B cell (primary cell): ENCODE results near the gene FOXQ1. TPM values are rescaled to one million over a fixed set of nuclear protein-coding genes. Genes with fewer than 3 reads are reported as not detected.

Experiments
- ATAC-seq: fragments of 200-7000 bp; cut with Tn5 transposase; one replicate; pipeline ENCODE4 v1.10.0; 2021; ENCODE audit warnings: low read depth, mild to moderate bottlenecking, moderate number of reproducible peaks, moderate library complexity
- CTCF ChIA-PET: fragments of 350-600 bp; sonication (Branson Sonifier 250); formaldehyde crosslinking; loops from one replicate; lab custom pipeline; 2021; ENCODE audit warnings: antibody characterized with exemption, inconsistent platforms; lab: Charles Lee
- POLR2A ChIA-PET: fragments of 350-600 bp; sonication (Branson Sonifier 250); formaldehyde crosslinking; loops from one replicate; lab custom pipeline; 2021; ENCODE audit warnings: antibody characterized with exemption; lab: Charles Lee
- DNase-seq: peaks from one replicate; pipeline ENCODE4 v3.0.0; 2013
- H2AFZ ChIP-seq: 2 replicates; pipeline ENCODE4 v1.6.1; 2012; ENCODE audit warnings: mild to moderate bottlenecking, low read depth, low read length; ENCODE audit not compliant: insufficient read depth, poor library complexity, severe bottlenecking
- H3K27ac ChIP-seq, 2 donors: 1 replicate in 1 of 2; 2 replicates in 1 of 2; pipeline ENCODE4 v1.5.1; 2012 to 2013; ENCODE audit warnings: low read length in 2 of 2, mild to moderate bottlenecking in 2 of 2, moderate library complexity in 1 of 2
- H3K27me3 ChIP-seq, 4 experiments: fragments of 200-600 bp in 1 of 4; sonication (generic) in 1 of 4; replicated peaks in 1 of 4; 1 replicate in 2 of 4; 2 replicates in 2 of 4; pipeline versions ENCODE4 v1.6.1 to v1.7.0; 2013 to 2016; ENCODE audit warnings: low read length in 3 of 4, mild to moderate bottlenecking in 2 of 4, mixed read lengths in 1 of 4, moderate library complexity in 1 of 4; ENCODE audit not compliant: insufficient read depth in 4 of 4, control insufficient read depth in 3 of 4; ENCODE audit errors: control extremely low read depth in 1 of 4
- H3K36me3 ChIP-seq, 2 experiments: replicated peaks in 1 of 2; 1 replicate in 1 of 2; 2 replicates in 1 of 2; pipeline versions ENCODE4 v1.6.1 to v1.7.1; 2013; ENCODE audit warnings: low read length in 1 of 2; ENCODE audit not compliant: insufficient read depth in 2 of 2, control insufficient read depth in 1 of 2; ENCODE audit errors: control extremely low read depth in 1 of 2, extremely low read depth in 1 of 2
- H3K4me1 ChIP-seq, 2 donors: fragments of 200-600 bp in 1 of 2; sonication (generic) in 1 of 2; 1 replicate in 1 of 2; 2 replicates in 1 of 2; pipeline versions ENCODE4 v1.5.1 to v1.6.1; 2013 to 2017; ENCODE audit warnings: low read length in 2 of 2; ENCODE audit not compliant: control insufficient read depth in 2 of 2, insufficient read depth in 2 of 2
- H3K4me2 ChIP-seq: replicated peaks from 2 replicates; pipeline ENCODE3; 2012; ENCODE audit warnings: mild to moderate bottlenecking, low read depth, low read length; ENCODE audit not compliant: poor library complexity, severe bottlenecking
- H3K4me3 ChIP-seq, 5 experiments: fragments of 200-600 bp in 1 of 5; sonication (generic) in 1 of 5; 1 replicate in 3 of 5; 2 replicates in 2 of 5; pipeline versions ENCODE4 v1.5.1 to v1.7.0; 2011 to 2016; ENCODE audit warnings: low read length in 4 of 5, mild to moderate bottlenecking in 4 of 5, low read depth in 2 of 5, control low read depth in 1 of 5, moderate library complexity in 1 of 5; ENCODE audit not compliant: insufficient read depth in 1 of 5; ENCODE audit errors: control extremely low read depth in 1 of 5, extremely low read depth in 1 of 5
- H3K79me2 ChIP-seq: fragments of 200-600 bp; sonication (generic); one replicate; pipeline ENCODE4 v1.6.0; 2016; ENCODE audit warnings: low read length; ENCODE audit not compliant: control insufficient read depth, insufficient read depth
- H3K9ac ChIP-seq: fragments of 200-600 bp; sonication (generic); 2 replicates; pipeline ENCODE4 v1.6.1; 2017; ENCODE audit warnings: mild to moderate bottlenecking, low read length, moderate library complexity
- H3K9me3 ChIP-seq, 3 donors: one replicate each; pipeline versions ENCODE4 v1.6.1 to v1.7.1; 2013; ENCODE audit warnings: low read length in 2 of 3; ENCODE audit not compliant: control insufficient read depth in 2 of 3, insufficient read depth in 1 of 3; ENCODE audit errors: control extremely low read depth in 1 of 3
- H4K20me1 ChIP-seq: 2 replicates; pipeline ENCODE4 v1.6.0; 2012; ENCODE audit warnings: mild to moderate bottlenecking, low read length; ENCODE audit not compliant: insufficient read depth, control insufficient read depth, poor library complexity, severe bottlenecking
- H3K27ac Mint-ChIP-seq: one replicate; pipeline ENCODE4 v1.8.0; 2021; ENCODE audit warnings: mixed read lengths
- H3K27me3 Mint-ChIP-seq: one replicate; pipeline ENCODE4 v1.8.0; 2021; ENCODE audit warnings: mixed read lengths
- H3K4me1 Mint-ChIP-seq: one replicate; pipeline ENCODE4 v1.8.0; 2021; ENCODE audit warnings: mixed read lengths
- H3K4me3 Mint-ChIP-seq: one replicate; pipeline ENCODE4 v1.8.0; 2021; ENCODE audit warnings: mixed read lengths
- H3K9me3 Mint-ChIP-seq: one replicate; pipeline ENCODE4 v1.8.0; 2022; ENCODE audit warnings: mixed read lengths; ENCODE audit not compliant: insufficient read depth
- CTCF ChIP-seq: fragments of 200-600 bp; IDR thresholded peaks from one replicate; pipeline ENCODE4 v1.8.0; 2022; ENCODE audit warnings: antibody characterized with exemption, mild to moderate bottlenecking
- EZH2 ChIP-seq: IDR thresholded peaks from 2 replicates; pipeline ENCODE4 v1.6.1; 2012; ENCODE audit warnings: borderline replicate concordance, low read depth, mild to moderate bottlenecking, moderate library complexity, low read length; ENCODE audit not compliant: insufficient read depth, poor library complexity, severe bottlenecking
- WGBS: methylation state at CpG from one replicate; pipeline ENCODE4 v1.1.5; 2013; ENCODE audit warnings: missing lambda C conversion rate; ENCODE audit not compliant: insufficient coverage; 5-methylcytosine and 5-hydroxymethylcytosine counted together
- intact Hi-C: fragments of 100-400 bp; cut with micrococcal nuclease; formaldehyde crosslinking; loops from one replicate; pipeline ENCODE4 v1.10.0; 2022
- polyA plus RNA-seq: library from polyadenylated mRNA; depleted of rRNA; stranded (reverse); fragments of >200 nt; gene quantifications from 2 replicates; pipeline ENCODE4 v1.2.3, GENCODE V29; 2012
- total RNA-seq, 2 donors: library from RNA; stranded (reverse); fragments of 120-200 nt in 1 of 2; gene quantifications; 1 replicate in 1 of 2; 2 replicates in 1 of 2; pipeline versions ENCODE4 v1.2.3 to v1.2.4, GENCODE V29; 2013 to 2022

Gene FOXQ1
- total and polyA plus RNA-seq, 2 donors (not counting 1 experiment from before 2014, with no cell fraction given): not detected

GRCh38 chr6:1314617-1315016 is 2.7 kb downstream of the FOXQ1 start:
- peaks cover 31% of the 10 kb centered on the region for H3K4me1 Mint-ChIP-seq
- Histone ChIP-seq H3K36me3 (no peaks in the 10 kb centered on the region), H3K27me3 (peaks cover 0 to 60% (median 33%) of the 10 kb centered on the region in 4 experiments), H4K20me1 (no peaks in the 10 kb centered on the region), H3K9me3 (peaks cover 0 to 14% (median 0%) of the 10 kb centered on the region in 3 donors), H3K4me2 (no peak overlapping the region), H3K4me3 (no peak overlapping the region), H3K9ac (no peak overlapping the region), H3K27ac (no peak overlapping the region), H3K79me2 (no peaks in the 10 kb centered on the region), H2AFZ (no peak overlapping the region), H3K4me1 (peaks cover 25 to 36% of the 10 kb centered on the region in 2 donors)
- no peaks in the 10 kb centered on the region for H3K9me3 Mint-ChIP-seq
- ChIA-PET CTCF (no interaction called here), POLR2A (no interaction called here)
- H3K27me3 Mint-ChIP-seq: peaks cover 53% of the 10 kb centered on the region
- TF ChIP-seq CTCF (no peak), EZH2 (no peak)
- intact Hi-C loops: no loop called here
- H3K4me3 Mint-ChIP-seq: peak overlapping the region; percentile 19
- no peak overlapping the region for H3K27ac Mint-ChIP-seq
- DNase-seq (no peak), ATAC-seq (no peak)
- WGBS: no CpG with 5 or more reads among the region's 2 CpGs

GRCh38 chr6:1315201-1315559 is 3.3 kb downstream of the FOXQ1 start:
- no peak overlapping the region for H3K9ac ChIP-seq
- H3K4me2 ChIP-seq: no peak overlapping the region
- DNase-seq: no peak
- no peak for ATAC-seq
- peaks cover 25 to 36% of the 10 kb centered on the region in 2 donors for H3K4me1 ChIP-seq
- no peak overlapping the region for H3K27ac Mint-ChIP-seq
- no peak overlapping the region for H2AFZ ChIP-seq
- H3K36me3 ChIP-seq: no peaks in the 10 kb centered on the region
- intact Hi-C loops: no loop called here
- H4K20me1 ChIP-seq: no peaks in the 10 kb centered on the region
- H3K4me3 Mint-ChIP-seq: peak overlapping the region; percentile 81
- peaks cover 0 to 55% (median 28%) of the 10 kb centered on the region in 4 experiments for H3K27me3 ChIP-seq
- peaks cover 48% of the 10 kb centered on the region for H3K27me3 Mint-ChIP-seq
- H3K27ac ChIP-seq: no peak overlapping the region
- TF ChIP-seq EZH2 (no peak), CTCF (no peak)
- H3K4me3 ChIP-seq: no peak overlapping the region
- POLR2A ChIA-PET: no interaction called here
- H3K79me2 ChIP-seq: no peaks in the 10 kb centered on the region
- H3K4me1 Mint-ChIP-seq: peaks cover 31% of the 10 kb centered on the region
- 63% methylated on average over 1 of the region's 1 CpG for WGBS
- H3K9me3 Mint-ChIP-seq: no peaks in the 10 kb centered on the region
- CTCF ChIA-PET: no interaction called here
- H3K9me3 ChIP-seq: peaks cover 0 to 14% (median 0%) of the 10 kb centered on the region in 3 donors
